IMR-90 (cell line): ENCODE results near the gene TBC1D1. TPM values are rescaled to one million over a fixed set of nuclear protein-coding genes. Genes with fewer than 3 reads are reported as not detected.

ENCODE experiments used
- ATAC-seq: fragments of 200-7000 bp; cut with Tn5 transposase; 2 replicates; pipeline ENCODE4 v1.9.1; 2020; ENCODE audit warnings: low read depth, mild to moderate bottlenecking, moderate library complexity
- BruUV-seq: library from RNA; stranded (reverse); fragments of 400-500 nt; replicated peaks from 2 replicates; lab custom pipeline; 2021; lab: Mats Ljungman, UMichigan
- CTCF ChIA-PET: fragments of 300-600 bp; formaldehyde crosslinking; extraction: SDS; loops from one replicate; lab custom pipeline; 2021; ENCODE audit warnings: antibody characterized with exemption; lab: Yijun Ruan, JAX
- POLR2A ChIA-PET: fragments of 300-600 bp; sonication (Branson Sonifier 250); formaldehyde crosslinking; loops from one replicate; lab custom pipeline; 2022; ENCODE audit warnings: antibody characterized with exemption; ENCODE audit not compliant: unreplicated experiment; lab: Charles Lee
- DNase-seq: peaks from one replicate; pipeline ENCODE4 v3.0.0; 2013
- H2AFZ ChIP-seq: replicated peaks from 2 replicates; pipeline ENCODE3; 2013; ENCODE audit warnings: low read length, mild to moderate bottlenecking; ENCODE audit not compliant: poor library complexity
- H2AK5ac ChIP-seq: 2 replicates; pipeline ENCODE4 v1.6.1; 2013; ENCODE audit warnings: low read depth, low read length, inconsistent platforms
- H2AK9ac ChIP-seq: replicated peaks from 2 replicates; pipeline ENCODE3; 2013; ENCODE audit warnings: mild to moderate bottlenecking, low read depth, low read length, moderate library complexity; ENCODE audit not compliant: poor library complexity
- H2BK120ac ChIP-seq: 2 replicates; pipeline ENCODE4 v1.6.1; 2013; ENCODE audit warnings: low read depth, low read length, inconsistent platforms
- H2BK15ac ChIP-seq: 3 replicates; pipeline ENCODE4 v1.6.1; 2013; ENCODE audit warnings: low read depth, low read length, inconsistent platforms
- H2BK20ac ChIP-seq: 2 replicates; pipeline ENCODE4 v1.6.1; 2013; ENCODE audit warnings: low read depth, mild to moderate bottlenecking, inconsistent platforms, low read length, moderate library complexity
- H2BK5ac ChIP-seq: 2 replicates; pipeline ENCODE4 v1.6.1; 2013; ENCODE audit warnings: mild to moderate bottlenecking, low read depth, low read length, inconsistent platforms; ENCODE audit not compliant: poor library complexity, severe bottlenecking
- H3K14ac ChIP-seq: replicated peaks from 2 replicates; pipeline ENCODE4 v1.6.1; 2013; ENCODE audit warnings: low read depth, low read length, inconsistent platforms
- H3K18ac ChIP-seq: 2 replicates; pipeline ENCODE4 v1.6.1; 2013; ENCODE audit warnings: low read depth, low read length, control low read depth
- H3K23ac ChIP-seq: 2 replicates; pipeline ENCODE4 v1.6.1; 2013; ENCODE audit warnings: low read depth, low read length, inconsistent platforms
- H3K27ac ChIP-seq: 2 replicates; pipeline ENCODE4 v1.5.1; 2013; ENCODE audit warnings: mild to moderate bottlenecking, control low read depth, low read length; ENCODE audit not compliant: insufficient read depth
- H3K27me3 ChIP-seq: 2 replicates; pipeline ENCODE4 v1.6.1; 2013; ENCODE audit warnings: low read length; ENCODE audit not compliant: control insufficient read depth, insufficient read depth
- H3K36me3 ChIP-seq: 2 replicates; pipeline ENCODE4 v1.6.1; 2013; ENCODE audit warnings: low read length, mixed read lengths; ENCODE audit not compliant: control insufficient read depth, insufficient read depth
- H3K4ac ChIP-seq: 2 replicates; pipeline ENCODE4 v1.6.1; 2013; ENCODE audit warnings: low read depth, low read length, inconsistent platforms
- H3K4me1 ChIP-seq: 2 replicates; pipeline ENCODE4 v1.6.1; 2013; ENCODE audit warnings: low read length, mixed read lengths; ENCODE audit not compliant: control insufficient read depth, insufficient read depth
- H3K4me2 ChIP-seq: 2 replicates; pipeline ENCODE4 v1.6.1; 2013; ENCODE audit warnings: low read depth, mild to moderate bottlenecking, control low read depth, low read length, moderate library complexity
- H3K4me3 ChIP-seq: 2 replicates; pipeline ENCODE4 v1.5.1; 2013; ENCODE audit warnings: low read depth, mild to moderate bottlenecking, control low read depth, low read length, moderate library complexity; ENCODE audit not compliant: insufficient read depth
- H3K56ac ChIP-seq: 2 replicates; pipeline ENCODE4 v1.6.1; 2013; ENCODE audit warnings: low read length, inconsistent platforms; ENCODE audit not compliant: insufficient read depth; ENCODE audit errors: extremely low read depth
- H3K79me1 ChIP-seq, 2 experiments: 2 replicates each; pipeline ENCODE4 v1.6.1; 2013; ENCODE audit warnings: low read length in 2 of 2, inconsistent platforms in 1 of 2, low read depth in 1 of 2
- H3K9ac ChIP-seq: 2 replicates; pipeline ENCODE4 v1.6.1; 2013; ENCODE audit warnings: low read depth, low read length, control low read depth
- H3K9me1 ChIP-seq: 2 replicates; pipeline ENCODE4 v1.6.1; 2013; ENCODE audit warnings: low read length, inconsistent platforms; ENCODE audit not compliant: insufficient read depth
- H3K9me3 ChIP-seq: 2 replicates; pipeline ENCODE4 v1.6.1; 2013; ENCODE audit warnings: low read length; ENCODE audit not compliant: control insufficient read depth, insufficient read depth
- H4K20me1 ChIP-seq: 2 replicates; pipeline ENCODE4 v1.6.1; 2013; ENCODE audit warnings: low read length, inconsistent platforms; ENCODE audit not compliant: insufficient read depth
- H4K5ac ChIP-seq: 2 replicates; pipeline ENCODE4 v1.6.1; 2013; ENCODE audit warnings: mild to moderate bottlenecking, low read depth, low read length, control low read depth
- H4K8ac ChIP-seq, 2 experiments: 2 replicates each; pipeline ENCODE4 v1.6.1; 2013; ENCODE audit warnings: low read depth in 2 of 2, low read length in 2 of 2, control low read depth in 1 of 2, inconsistent platforms in 1 of 2
- H4K91ac ChIP-seq: 2 replicates; pipeline ENCODE4 v1.6.1; 2013; ENCODE audit warnings: low read depth, low read length, inconsistent platforms; ENCODE audit not compliant: insufficient read depth
- FOS ChIP-seq: fragments of 150-350 bp; IDR thresholded peaks from 2 replicates; pipeline ENCODE4 v1.6.1; 2016; ENCODE audit warnings: low read depth, low read length
- WGBS, 2 experiments: methylation state at CpG; one replicate each; pipeline versions ENCODE4 v1.1.5 to v1.1.7; 2013; ENCODE audit warnings: missing lambda C conversion rate in 2 of 2; ENCODE audit not compliant: insufficient read length in 1 of 2; ENCODE audit errors: extremely low coverage in 2 of 2; 5-methylcytosine and 5-hydroxymethylcytosine counted together
- dilution Hi-C: fragments of 300-500 bp; cut with HindIII; formaldehyde crosslinking; loops from one replicate; pipeline ENCODE4 v1.14.3; 2018; ENCODE audit warnings: low sequenced_read_pairs; ENCODE audit not compliant: unreplicated experiment
- in situ Hi-C: fragments of 300-500 bp; cut with MboI; formaldehyde crosslinking; loops from 3 replicates; pipeline ENCODE4 v1.14.3; 2019; ENCODE audit warnings: low sequenced_read_pairs, inconsistent platforms, mixed read lengths
- intact Hi-C: fragments of 100-400 bp; cut with micrococcal nuclease; formaldehyde crosslinking; loops from 2 replicates; pipeline ENCODE4 v1.10.0; 2022
- polyA plus RNA-seq, 3 experiments: library from polyadenylated mRNA; depleted of rRNA; stranded (reverse); fragments of >200 nt; gene quantifications; 2 replicates each; pipeline ENCODE4 v1.2.3, GENCODE V29; 2012; ENCODE audit warnings: low replicate concordance in 1 of 3
- total RNA-seq: library from RNA; depleted of rRNA; stranded (reverse); fragments of >200 nt; gene quantifications from 2 replicates; pipeline ENCODE4 v1.2.3, GENCODE V29; 2012

TBC1D1 gene
- total and polyA plus RNA-seq, 2 of the 4 experiments (the other 2 are of a cell fraction), result 42.4 to 104 TPM

DNA sequence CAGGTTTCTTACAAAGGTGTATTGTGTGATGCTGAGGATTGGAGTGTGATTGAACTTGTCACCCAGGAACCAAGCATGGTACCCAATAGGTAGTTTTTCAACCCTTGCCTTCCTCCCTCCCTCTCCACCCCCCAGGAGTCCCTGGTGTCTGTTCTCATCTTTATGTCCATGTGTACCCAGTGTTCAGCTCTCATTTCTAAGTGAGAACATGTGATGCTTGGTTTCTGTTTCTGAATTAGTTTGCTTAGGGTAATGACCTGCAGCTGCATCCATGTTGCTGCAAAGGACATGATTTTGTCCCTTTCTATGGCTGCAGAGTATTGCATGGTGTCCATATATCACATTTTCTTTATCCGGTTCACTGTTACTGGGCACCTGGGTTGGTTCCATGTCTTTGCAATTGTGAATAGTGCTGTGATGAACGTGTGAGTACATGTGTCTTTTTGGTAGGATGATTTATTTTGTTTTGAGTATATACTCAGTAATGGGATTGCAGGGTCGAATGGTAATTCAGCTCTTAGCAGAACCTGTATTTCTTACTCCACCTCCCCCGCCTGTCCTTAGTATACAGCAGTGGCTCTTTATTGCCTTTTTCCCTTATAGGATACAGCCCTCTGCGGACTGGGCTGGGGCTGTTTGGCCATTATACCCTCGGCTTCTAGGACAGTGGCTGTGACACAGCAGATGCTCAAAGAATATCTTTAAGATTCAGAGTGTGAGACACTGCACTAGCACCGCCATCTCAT is 214.8 kb downstream of the TBC1D1 start:
- no peak overlapping the region for H3K18ac ChIP-seq
- peak overlapping the region; percentile 37 for H3K4ac ChIP-seq
- H4K8ac ChIP-seq, result peak overlapping the region in 1 of 2 experiments; percentile 45; a peak in 1 of 4 replicates
- ATAC-seq (no peak), DNase-seq (no peak)
- no peak overlapping the region for H3K56ac ChIP-seq
- no peaks in the 10 kb centered on the region; the same call in 1 of the 2 replicates for H3K36me3 ChIP-seq
- peaks cover under 1 to 17% of the 10 kb centered on the region in 2 experiments; a peak in 2 of 4 replicates for H3K79me1 ChIP-seq
- no peak overlapping the region for H2AK5ac ChIP-seq
- H4K20me1 ChIP-seq, result no peaks in the 10 kb centered on the region
- WGBS, 2 experiments, result 100% methylated on average over 1 of the region's 7 CpGs; no CpG with 5 or more reads in 1 of the 2 experiments
- H3K23ac ChIP-seq, result no peak overlapping the region
- peak overlapping the region; percentile 52; the same call in 1 of the 2 replicates for H2BK120ac ChIP-seq
- no peaks in the 10 kb centered on the region for H3K27me3 ChIP-seq
- H3K9me1 ChIP-seq, result peaks cover 19% of the 10 kb centered on the region
- 0 out of 2 replicates have a peak overlapping the region, but pooled peaks have one; percentile 46 for H2BK20ac ChIP-seq
- H4K91ac ChIP-seq, result no peak overlapping the region
- H2BK15ac ChIP-seq, result no peak overlapping the region
- no TSS peak for BruUV-seq
- intact Hi-C loops (no loop called here), in situ Hi-C loops (no loop called here), dilution Hi-C loops (no loop called here)
- H3K4me3 ChIP-seq, result no peak overlapping the region
- no peak overlapping the region for H2AK9ac ChIP-seq
- POLR2A ChIA-PET, result no interaction called here
- no peak overlapping the region for H2AFZ ChIP-seq
- CTCF ChIA-PET, result no interaction called here
- H4K5ac ChIP-seq, result no peak overlapping the region
- H3K4me1 ChIP-seq, result peaks cover 23% of the 10 kb centered on the region
- H3K4me2 ChIP-seq, result no peak overlapping the region
- H3K9ac ChIP-seq, result no peak overlapping the region
- H3K14ac ChIP-seq, result peak overlapping the region; percentile 50; the same call in 1 of the 2 replicates
- H3K9me3 ChIP-seq, result no peaks in the 10 kb centered on the region
- no peak for TF ChIP-seq FOS
- no peak overlapping the region for H2BK5ac ChIP-seq
- H3K27ac ChIP-seq, result no peak overlapping the region
